GM19438 (cell line): Measurements from ENCODE around the gene SMPX.

Source experiments
- ATAC-seq: cut with Tn5 transposase; IDR thresholded peaks from one replicate; pipeline ENCODE4 v1.9.1; 2021; ENCODE audit warnings: low read depth; ENCODE audit not compliant: unreplicated experiment

SMPX gene

GRCh38 chrX:21715825-21716224, 42.1 kb downstream of the SMPX start:
- ATAC-seq: no peak

- ATAC-seq: no peak
These were observed 42.6 kb downstream of the SMPX start for GRCh38 chrX:21715337-21715736.

GRCh38 chrX:21711848-21712197, 46.1 kb downstream of the SMPX start:
- no peak for ATAC-seq

- ATAC-seq: no peak
These were observed 46.6 kb downstream of the SMPX start for GRCh38 chrX:21711129-21711847.

- ATAC-seq: no peak
These were observed 49.8 kb downstream of the SMPX start for GRCh38 chrX:21708116-21708515.

- ATAC-seq: no peak
These were observed 52.7 kb downstream of the SMPX start for GRCh38 chrX:21705225-21705624.

- no peak for ATAC-seq
These were observed 55.2 kb downstream of the SMPX start for GRCh38 chrX:21702725-21703124.

GRCh38 chrX:21700967-21701366, 56.9 kb downstream of the SMPX start:
- no peak for ATAC-seq

- no peak for ATAC-seq
These were observed 57.6 kb downstream of the SMPX start for GRCh38 chrX:21700275-21700674.

- no peak for ATAC-seq
These were observed 58.8 kb downstream of the SMPX start for GRCh38 chrX:21699136-21699535.

GRCh38 chrX:21698272-21698671, 59.6 kb downstream of the SMPX start:
- no peak for ATAC-seq

GRCh38 chrX:21691512-21692018, 66.4 kb downstream of the SMPX start:
- ATAC-seq: no peak

- no peak for ATAC-seq
These were observed 74.0 kb downstream of the SMPX start for GRCh38 chrX:21683941-21684340.

GRCh38 chrX:21678048-21678612, 79.8 kb downstream of the SMPX start:
- ATAC-seq: no peak

GRCh38 chrX:21675931-21676330, 82.0 kb downstream of the SMPX start:
- ATAC-seq: no peak

GRCh38 chrX:21674430-21675186, 83.3 kb downstream of the SMPX start:
- no peak for ATAC-seq

GRCh38 chrX:21666679-21667078, 91.2 kb downstream of the SMPX start:
- no peak for ATAC-seq

- ATAC-seq: no peak
These were observed 91.7 kb downstream of the SMPX start for GRCh38 chrX:21666252-21666651.

GRCh38 chrX:21662761-21663160, 95.2 kb downstream of the SMPX start:
- no peak for ATAC-seq

- no peak for ATAC-seq
These were observed 96.6 kb downstream of the SMPX start for GRCh38 chrX:21661316-21661715.

- ATAC-seq: no peak
These were observed 97.8 kb downstream of the SMPX start for GRCh38 chrX:21660156-21660555.

- no peak for ATAC-seq
These were observed 98.6 kb downstream of the SMPX start for GRCh38 chrX:21659320-21659719.
